HuH-7.5 (cell line): Measurements from ENCODE around the gene SLC9B2.

Experiments
- DNase-seq: peaks from one replicate; pipeline ENCODE4 v3.0.0; 2011; ENCODE audit warnings: low spot score

The SLC9B2 gene

GRCh38 chr4:103076747-103077347 lies at the start of gene SLC9B2:
SLC9B2 (minus strand) TSS chr4:103076761; CDS start chr4:103067550, 9,211 bp downstream.
- DNase-seq = no peak

GRCh38 chr4:103126126-103126525 lies 49.6 kb upstream of the SLC9B2 start:
- no peak for DNase-seq

GRCh38 chr4:103123114-103123513 lies 46.6 kb upstream of the SLC9B2 start:
- no peak for DNase-seq

- no peak for DNase-seq
Observed at GRCh38 chr4:103118166-103118565, 41.6 kb upstream of the SLC9B2 start.

GRCh38 chr4:103111598-103111997 lies 35.0 kb upstream of the SLC9B2 start:
- DNase-seq = no peak

GRCh38 chr4:103108542-103108941 lies 32.0 kb upstream of the SLC9B2 start:
- no peak for DNase-seq

GRCh38 chr4:103105558-103106356 lies 29.2 kb upstream of the SLC9B2 start:
- no peak for DNase-seq

GRCh38 chr4:103104886-103105285 lies 28.3 kb upstream of the SLC9B2 start:
- no peak for DNase-seq

- DNase-seq = no peak
Observed at GRCh38 chr4:103100691-103101090, 24.1 kb upstream of the SLC9B2 start.

- DNase-seq = peak; percentile 37
Observed at GRCh38 chr4:103099691-103100392, 23.3 kb upstream of the SLC9B2 start, which contains the start of gene BDH2. BDH2 (minus strand) TSS chr4:103099834; CDS start chr4:103096254, 3,580 bp downstream.

GRCh38 chr4:103098756-103099440 lies 22.3 kb upstream of the SLC9B2 start:
- DNase-seq = no peak

- DNase-seq = no peak
Observed at GRCh38 chr4:103098341-103098740, 21.8 kb upstream of the SLC9B2 start.

- DNase-seq = no peak
Observed at GRCh38 chr4:103097112-103097511, 20.6 kb upstream of the SLC9B2 start.

- DNase-seq = no peak
Observed at GRCh38 chr4:103095080-103095479, 18.5 kb upstream of the SLC9B2 start.

GRCh38 chr4:103092245-103092644 lies 15.7 kb upstream of the SLC9B2 start:
- no peak for DNase-seq

GRCh38 chr4:103091601-103092223 lies 15.2 kb upstream of the SLC9B2 start:
- no peak for DNase-seq

GRCh38 chr4:103089481-103089880 lies 12.9 kb upstream of the SLC9B2 start:
- no peak for DNase-seq

GRCh38 chr4:103086551-103086950 lies 10.0 kb upstream of the SLC9B2 start:
- no peak for DNase-seq

- no peak for DNase-seq
Observed at GRCh38 chr4:103085555-103086196, 9.1 kb upstream of the SLC9B2 start.

GRCh38 chr4:103079621-103080020 lies 3.1 kb upstream of the SLC9B2 start:
- DNase-seq = no peak
